H9 (cell line): ENCODE measurements around the gene KATNIP. TPM values are rescaled to one million over a fixed set of nuclear protein-coding genes. Genes with fewer than 3 reads are reported as not detected.

Source experiments
- DNase-seq: peaks from one replicate; pipeline ENCODE4 v3.0.0-alpha.2; 2017
- H2AFZ ChIP-seq: one replicate; pipeline ENCODE4 v1.6.1; 2013; ENCODE audit warnings: mild to moderate bottlenecking, low read length, control low read depth, moderate library complexity
- H2AK5ac ChIP-seq: 2 replicates; pipeline ENCODE4 v1.6.1; 2013; ENCODE audit warnings: low read length, control low read depth, mixed read lengths; ENCODE audit not compliant: insufficient read length
- H2BK120ac ChIP-seq: one replicate; pipeline ENCODE4 v1.6.1; 2013; ENCODE audit warnings: low read depth, mild to moderate bottlenecking, low read length, control low read depth, inconsistent platforms; ENCODE audit not compliant: poor library complexity, severe bottlenecking
- H2BK12ac ChIP-seq: 2 replicates; pipeline ENCODE4 v1.6.1; 2013; ENCODE audit warnings: low read length, control low read depth, mixed read lengths, low read depth; ENCODE audit not compliant: insufficient read length
- H2BK15ac ChIP-seq: 2 replicates; pipeline ENCODE4 v1.6.1; 2013; ENCODE audit warnings: low read depth, low read length, control low read depth
- H2BK20ac ChIP-seq: one replicate; pipeline ENCODE4 v1.6.1; 2013; ENCODE audit warnings: low read depth, mild to moderate bottlenecking, low read length, control low read depth, inconsistent platforms; ENCODE audit not compliant: poor library complexity, severe bottlenecking
- H2BK5ac ChIP-seq: 2 replicates; pipeline ENCODE4 v1.6.1; 2013; ENCODE audit warnings: low read length, control low read depth, mixed read lengths; ENCODE audit not compliant: insufficient read length
- H3K14ac ChIP-seq: 2 replicates; pipeline ENCODE4 v1.6.1; 2013; ENCODE audit warnings: low read length, control low read depth; ENCODE audit not compliant: insufficient read depth
- H3K18ac ChIP-seq: 2 replicates; pipeline ENCODE4 v1.6.1; 2013; ENCODE audit warnings: low read depth, mild to moderate bottlenecking, mixed read lengths, low read length, control low read depth; ENCODE audit not compliant: insufficient read length
- H3K23ac ChIP-seq: 2 replicates; pipeline ENCODE4 v1.6.1; 2013; ENCODE audit warnings: low read length, control low read depth, mixed read lengths, low read depth; ENCODE audit not compliant: insufficient read length
- H3K23me2 ChIP-seq: 2 replicates; pipeline ENCODE4 v1.6.1; 2013; ENCODE audit warnings: low read depth, mild to moderate bottlenecking, mixed read lengths, low read length, control low read depth; ENCODE audit not compliant: insufficient read length, poor library complexity, severe bottlenecking
- H3K27ac ChIP-seq: 2 replicates; pipeline ENCODE4 v1.5.1; 2013; ENCODE audit warnings: low read length, control low read depth, mixed read lengths, low read depth; ENCODE audit not compliant: insufficient read length
- H3K27me3 ChIP-seq: 2 replicates; pipeline ENCODE4 v1.6.1; 2013; ENCODE audit warnings: low read length, control low read depth, inconsistent platforms; ENCODE audit not compliant: insufficient read depth
- H3K4ac ChIP-seq: 2 replicates; pipeline ENCODE4 v1.6.1; 2013; ENCODE audit warnings: low read depth, mild to moderate bottlenecking, control low read depth, inconsistent platforms, low read length, moderate library complexity
- H3K4me1 ChIP-seq: 2 replicates; pipeline ENCODE4 v1.6.1; 2013; ENCODE audit warnings: low read length, control low read depth, inconsistent platforms; ENCODE audit not compliant: insufficient read depth
- H3K4me2 ChIP-seq: 2 replicates; pipeline ENCODE4 v1.6.1; 2013; ENCODE audit warnings: low read length, control low read depth, mixed read lengths; ENCODE audit not compliant: insufficient read length, insufficient read depth
- H3K56ac ChIP-seq: 2 replicates; pipeline ENCODE4 v1.6.1; 2013; ENCODE audit warnings: low read depth, mild to moderate bottlenecking, mixed read lengths, low read length, control low read depth; ENCODE audit not compliant: insufficient read length
- H3K79me1 ChIP-seq: 2 replicates; pipeline ENCODE4 v1.6.1; 2013; ENCODE audit warnings: low read depth, mild to moderate bottlenecking, moderate library complexity, low read length, control low read depth, inconsistent platforms; ENCODE audit not compliant: insufficient read depth, poor library complexity, severe bottlenecking
- H3K79me2 ChIP-seq: 2 replicates; pipeline ENCODE4 v1.6.1; 2013; ENCODE audit warnings: low read length, control low read depth, inconsistent platforms; ENCODE audit not compliant: insufficient read depth
- H3K9ac ChIP-seq: 2 replicates; pipeline ENCODE4 v1.6.1; 2013; ENCODE audit warnings: low read length, control low read depth, mixed read lengths; ENCODE audit not compliant: insufficient read length; ENCODE audit errors: extremely low read depth
- H3K9me3 ChIP-seq: one replicate; pipeline ENCODE4 v1.6.1; 2013; ENCODE audit warnings: low read depth, low read length, inconsistent platforms; ENCODE audit not compliant: control insufficient read depth
- H3T11ph ChIP-seq: one replicate; pipeline ENCODE4 v1.6.1; 2013; ENCODE audit warnings: mild to moderate bottlenecking, low read length, control low read depth, inconsistent platforms
- H4K20me1 ChIP-seq: one replicate; pipeline ENCODE4 v1.6.1; 2013; ENCODE audit not compliant: control insufficient read depth, insufficient read length, insufficient read depth
- H4K5ac ChIP-seq: 2 replicates; pipeline ENCODE4 v1.6.1; 2013; ENCODE audit warnings: low read depth, mild to moderate bottlenecking, mixed read lengths, low read length, control low read depth; ENCODE audit not compliant: insufficient read length
- H4K8ac ChIP-seq: replicated peaks from 2 replicates; pipeline ENCODE4 v1.6.1; 2013; ENCODE audit warnings: low read length, control low read depth, mixed read lengths, low read depth; ENCODE audit not compliant: insufficient read length
- H4K91ac ChIP-seq: 2 replicates; pipeline ENCODE4 v1.6.1; 2013; ENCODE audit warnings: low read depth, mild to moderate bottlenecking, moderate library complexity, mixed read lengths, low read length, control low read depth; ENCODE audit not compliant: insufficient read length
- H3K27ac Mint-ChIP-seq, 3 experiments: 2 replicates in 2 of 3; 3 replicates in 1 of 3; pipeline ENCODE4 v1.8.0; 2020 to 2021; ENCODE audit warnings: mixed read lengths in 3 of 3, mild to moderate bottlenecking in 1 of 3, moderate library complexity in 1 of 3
- H3K27me3 Mint-ChIP-seq: 2 replicates; pipeline ENCODE4 v1.8.0; 2021; ENCODE audit warnings: low read depth, mild to moderate bottlenecking, moderate library complexity, mixed read lengths
- H3K36me3 Mint-ChIP-seq, 3 experiments: 2 replicates in 2 of 3; 3 replicates in 1 of 3; pipeline ENCODE4 v1.8.0; 2020 to 2021; ENCODE audit warnings: low read depth in 3 of 3, mixed read lengths in 3 of 3; ENCODE audit not compliant: insufficient read depth in 1 of 3
- H3K4me1 Mint-ChIP-seq, 2 experiments: 2 replicates each; pipeline ENCODE4 v1.8.0; 2020; ENCODE audit warnings: mixed read lengths in 2 of 2
- H3K4me3 Mint-ChIP-seq, 2 experiments: 2 replicates in 1 of 2; 3 replicates in 1 of 2; pipeline ENCODE4 v1.8.0; 2020 to 2021; ENCODE audit warnings: mild to moderate bottlenecking in 2 of 2, mixed read lengths in 2 of 2, moderate library complexity in 1 of 2
- H3K9me3 Mint-ChIP-seq, 2 experiments: 2 replicates in 1 of 2; 3 replicates in 1 of 2; pipeline ENCODE4 v1.8.0; 2020; ENCODE audit warnings: mild to moderate bottlenecking in 2 of 2, mixed read lengths in 2 of 2, moderate library complexity in 1 of 2
- WGBS: extraction: QIAGEN DNeasy Blood & Tissue Kit; methylation state at CpG from one replicate; pipeline ENCODE4 v1.1.7; 2013; ENCODE audit warnings: missing lambda C conversion rate, low lambda C conversion rate, mixed read lengths; ENCODE audit not compliant: insufficient read length; ENCODE audit errors: extremely low coverage; 5-methylcytosine and 5-hydroxymethylcytosine counted together
- total RNA-seq: library from RNA; stranded (reverse); gene quantifications from 2 replicates; pipeline ENCODE4 v1.2.1, GENCODE V29; 2021
- TF ChIP-seq, protein P1 (sequence below): fragments of 200-600 bp; sonication (generic); conservative IDR thresholded peaks from 3 replicates; pipeline ENCODE4 v1.8.0; 2021; ENCODE audit warnings: antibody characterized with exemption, mild to moderate bottlenecking

The KATNIP gene
- total RNA-seq, 1 experiment from 2014 or later = 13.2 TPM

DNA sequence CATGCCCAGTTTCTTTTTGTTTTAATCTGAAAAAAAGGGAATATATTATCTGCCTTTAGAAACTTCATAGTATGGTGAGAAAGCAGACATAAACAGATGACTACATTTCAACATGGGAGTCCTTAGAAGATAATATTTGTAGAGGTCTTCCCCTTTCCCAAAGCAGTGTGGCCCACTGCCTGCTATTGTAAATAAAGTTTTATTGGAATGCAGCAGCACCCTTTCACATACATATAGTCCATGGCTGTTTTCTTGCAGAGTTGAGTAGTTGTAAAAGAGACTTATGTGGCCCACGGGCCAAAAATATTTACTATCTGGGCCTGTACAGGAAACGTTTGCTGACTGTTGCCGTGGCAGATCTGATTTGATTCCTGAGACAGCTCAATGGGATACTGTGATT, 8.5 kb downstream of the KATNIP start:
- Histone ChIP-seq H2BK12ac (no peak overlapping the region), H3K79me1 (no peaks in the 10 kb centered on the region), H2BK15ac (no peak overlapping the region), H4K8ac (no peak overlapping the region), H2BK20ac (no peak overlapping the region), H4K5ac (no peak overlapping the region), H3K27ac (no peak overlapping the region), H3K4me1 (no peaks in the 10 kb centered on the region), H3K23ac (no peak overlapping the region), H3K23me2 (no peaks in the 10 kb centered on the region), H3K27me3 (no peaks in the 10 kb centered on the region), H4K91ac (no peak overlapping the region), H3K56ac (no peak overlapping the region), H3T11ph (no peak overlapping the region), H4K20me1 (no peaks in the 10 kb centered on the region), H2AK5ac (no peak overlapping the region), H3K4me2 (no peak overlapping the region), H3K4ac (no peak overlapping the region), H3K18ac (no peak overlapping the region), H2BK5ac (no peak overlapping the region), H3K9ac (no peak overlapping the region), H2BK120ac (no peak overlapping the region), H3K14ac (no peak overlapping the region), H2AFZ (no peak overlapping the region), H3K9me3 (no peaks in the 10 kb centered on the region), H3K79me2 (no peaks in the 10 kb centered on the region)
- H3K27ac Mint-ChIP-seq = no peak overlapping the region
- H3K4me1 Mint-ChIP-seq = no peaks in the 10 kb centered on the region
- no peak for DNase-seq
- no peaks in the 10 kb centered on the region for H3K36me3 Mint-ChIP-seq
- no CpG with 5 or more reads among the region's 3 CpGs for WGBS
- H3K4me3 Mint-ChIP-seq = no peak overlapping the region
- H3K27me3 Mint-ChIP-seq = no peaks in the 10 kb centered on the region
- H3K9me3 Mint-ChIP-seq = no peaks in the 10 kb centered on the region
- TF ChIP-seq, protein P1, sequence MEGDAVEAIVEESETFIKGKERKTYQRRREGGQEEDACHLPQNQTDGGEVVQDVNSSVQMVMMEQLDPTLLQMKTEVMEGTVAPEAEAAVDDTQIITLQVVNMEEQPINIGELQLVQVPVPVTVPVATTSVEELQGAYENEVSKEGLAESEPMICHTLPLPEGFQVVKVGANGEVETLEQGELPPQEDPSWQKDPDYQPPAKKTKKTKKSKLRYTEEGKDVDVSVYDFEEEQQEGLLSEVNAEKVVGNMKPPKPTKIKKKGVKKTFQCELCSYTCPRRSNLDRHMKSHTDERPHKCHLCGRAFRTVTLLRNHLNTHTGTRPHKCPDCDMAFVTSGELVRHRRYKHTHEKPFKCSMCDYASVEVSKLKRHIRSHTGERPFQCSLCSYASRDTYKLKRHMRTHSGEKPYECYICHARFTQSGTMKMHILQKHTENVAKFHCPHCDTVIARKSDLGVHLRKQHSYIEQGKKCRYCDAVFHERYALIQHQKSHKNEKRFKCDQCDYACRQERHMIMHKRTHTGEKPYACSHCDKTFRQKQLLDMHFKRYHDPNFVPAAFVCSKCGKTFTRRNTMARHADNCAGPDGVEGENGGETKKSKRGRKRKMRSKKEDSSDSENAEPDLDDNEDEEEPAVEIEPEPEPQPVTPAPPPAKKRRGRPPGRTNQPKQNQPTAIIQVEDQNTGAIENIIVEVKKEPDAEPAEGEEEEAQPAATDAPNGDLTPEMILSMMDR = no peak
